ENCODE measurements around the gene ENO2.
A peak's percentile ranks its signal among the peaks of the same experiment; 100 is the strongest.

ENO2 gene

GRCh38 chr12:6916426-6917200 is 2.2 kb downstream of the ENO2 start:
- Histone ChIP-seq H3K27me3 (ENCODE audit: low read depth, low read length) (no peaks in the 10 kb centered on the region), H3K9me3 (ENCODE audit: insufficient read depth, low read length) (no peaks in the 10 kb centered on the region), H3K27ac (ENCODE audit: low read length) (no peak overlapping the region), H3K4me3 (ENCODE audit: low read length) (no peak overlapping the region), H3K4me2 (ENCODE audit: low read length) (no peak overlapping the region), H3K79me2 (ENCODE audit: low read length) (peaks cover 13% of the 10 kb centered on the region), H3K4me1 (ENCODE audit: low read length) (peaks cover 14% of the 10 kb centered on the region), H2AFZ (ENCODE audit: low read depth, low read length) (no peak overlapping the region), H3K9ac (ENCODE audit: low read length) (no peak overlapping the region), H3K36me3 (replicated peaks; ENCODE audit: low read depth, low read length) (peaks cover 35% of the 10 kb centered on the region), H4K20me1 (ENCODE audit: insufficient read depth, low read length) (0 out of 2 replicates have a peak, but pooled peaks cover 11% of the 10 kb centered on the region)
- TF ChIP-seq EZH2phosphoT487 (IDR thresholded peaks at IDR 0.05; ENCODE audit: low read depth), result no peak
- TF ChIP-seq CTCF (IDR thresholded peaks at IDR 0.05; ENCODE audit: low read depth, low read length), result no peak

- no peaks in the 10 kb centered on the region for H3K9me3 ChIP-seq (ENCODE audit: insufficient read depth, low read length)
- H3K4me1 ChIP-seq (ENCODE audit: low read length), result peaks cover 24% of the 10 kb centered on the region
- H3K36me3 ChIP-seq (replicated peaks; ENCODE audit: low read depth, low read length), result peaks cover 42% of the 10 kb centered on the region
- TF ChIP-seq EZH2phosphoT487 (IDR thresholded peaks at IDR 0.05; ENCODE audit: low read depth) (no peak), CTCF (IDR thresholded peaks at IDR 0.05; ENCODE audit: low read depth, low read length) (no peak)
- no peak overlapping the region for H3K4me3 ChIP-seq (ENCODE audit: low read length)
- peaks cover 13% of the 10 kb centered on the region for H3K79me2 ChIP-seq (ENCODE audit: low read length)
- H3K4me2 ChIP-seq (ENCODE audit: low read length), result no peak overlapping the region
- no peak overlapping the region for H3K27ac ChIP-seq (ENCODE audit: low read length)
- no peak overlapping the region for H3K9ac ChIP-seq (ENCODE audit: low read length)
- no peaks in the 10 kb centered on the region for H3K27me3 ChIP-seq (ENCODE audit: low read depth, low read length)
- H4K20me1 ChIP-seq (ENCODE audit: insufficient read depth, low read length), result 0 out of 2 replicates have a peak, but pooled peaks cover 11% of the 10 kb centered on the region
- no peak overlapping the region for H2AFZ ChIP-seq (ENCODE audit: low read depth, low read length)
Observed at GRCh38 chr12:6917491-6918231, 3.3 kb downstream of the ENO2 start.

GRCh38 chr12:6919588-6919987 is 5.2 kb downstream of the ENO2 start:
- Histone ChIP-seq H3K9ac (ENCODE audit: low read length) (no peak overlapping the region), H3K79me2 (ENCODE audit: low read length) (peaks cover 11% of the 10 kb centered on the region), H3K4me3 (ENCODE audit: low read length) (no peak overlapping the region), H3K27ac (ENCODE audit: low read length) (no peak overlapping the region), H3K9me3 (ENCODE audit: insufficient read depth, low read length) (no peaks in the 10 kb centered on the region), H2AFZ (ENCODE audit: low read depth, low read length) (no peak overlapping the region), H3K4me1 (ENCODE audit: low read length) (peaks cover 26% of the 10 kb centered on the region), H3K4me2 (ENCODE audit: low read length) (no peak overlapping the region), H4K20me1 (ENCODE audit: insufficient read depth, low read length) (0 out of 2 replicates have a peak, but pooled peaks cover 11% of the 10 kb centered on the region), H3K36me3 (replicated peaks; ENCODE audit: low read depth, low read length) (peaks cover 52% of the 10 kb centered on the region), H3K27me3 (ENCODE audit: low read depth, low read length) (no peaks in the 10 kb centered on the region)
- TF ChIP-seq EZH2phosphoT487 (IDR thresholded peaks at IDR 0.05; ENCODE audit: low read depth), result no peak
- TF ChIP-seq CTCF (IDR thresholded peaks at IDR 0.05; ENCODE audit: low read depth, low read length), result peak; percentile 8; the same call in 1 of the 2 replicates

GRCh38 chr12:6921539-6921938 is 7.2 kb downstream of the ENO2 start:
- TF ChIP-seq CTCF (IDR thresholded peaks at IDR 0.05; ENCODE audit: low read depth, low read length), result no peak
- TF ChIP-seq EZH2phosphoT487 (IDR thresholded peaks at IDR 0.05; ENCODE audit: low read depth), result no peak
- Histone ChIP-seq H4K20me1 (ENCODE audit: insufficient read depth, low read length) (0 out of 2 replicates have a peak, but pooled peaks cover 3% of the 10 kb centered on the region), H3K36me3 (replicated peaks; ENCODE audit: low read depth, low read length) (peaks cover 47% of the 10 kb centered on the region)

More at GRCh38 chr12:6921539-6921938, 7.2 kb downstream of the ENO2 start:
- Histone ChIP-seq H3K9me3 (ENCODE audit: insufficient read depth, low read length) (no peaks in the 10 kb centered on the region), H3K27ac (ENCODE audit: low read length) (no peak overlapping the region), H3K79me2 (ENCODE audit: low read length) (peaks cover under 1% of the 10 kb centered on the region; the same call in 1 of the 2 replicates), H3K4me3 (ENCODE audit: low read length) (no peak overlapping the region), H3K4me2 (ENCODE audit: low read length) (no peak overlapping the region), H3K27me3 (ENCODE audit: low read depth, low read length) (no peaks in the 10 kb centered on the region), H3K9ac (ENCODE audit: low read length) (no peak overlapping the region), H3K4me1 (ENCODE audit: low read length) (peaks cover 22% of the 10 kb centered on the region), H2AFZ (ENCODE audit: low read depth, low read length) (no peak overlapping the region)

All from OCI-LY3 (cell line).